Panc1 (cell line): ENCODE results near the gene GRM6. TPM values are rescaled to one million over a fixed set of nuclear protein-coding genes. Genes with fewer than 3 reads are reported as not detected.

Experiments
- ATAC-seq: fragments of 200-7000 bp; cut with Tn5 transposase; 2 replicates; pipeline ENCODE4 v1.9.1; 2020; ENCODE audit warnings: mild to moderate bottlenecking, moderate library complexity
- BruUV-seq: library from RNA; stranded (reverse); fragments of 400-500 nt; replicated peaks from 2 replicates; lab custom pipeline; 2021; lab: Mats Ljungman, UMichigan
- CTCF ChIA-PET: fragments of 300-600 bp; sonication (Branson Sonifier 250); formaldehyde crosslinking; loops from one replicate; lab custom pipeline; 2022; ENCODE audit warnings: antibody characterized with exemption; lab: Charles Lee
- POLR2A ChIA-PET: fragments of 300-600 bp; sonication (Branson Sonifier 250); formaldehyde crosslinking; loops from one replicate; lab custom pipeline; 2022; ENCODE audit warnings: antibody characterized with exemption; lab: Charles Lee
- DNase-seq: peaks from one replicate; pipeline ENCODE4 v3.0.0-alpha.2; 2010; ENCODE audit warnings: low read depth, low spot score
- H3K27ac ChIP-seq: 2 replicates; pipeline ENCODE4 v1.5.1; 2011; ENCODE audit warnings: mild to moderate bottlenecking, low read length, inconsistent platforms
- H3K27me3 ChIP-seq: fragments of 200-500 bp; sonication (Bioruptor generic); 2 replicates; pipeline ENCODE4 v1.6.0; 2014; ENCODE audit warnings: low read length, inconsistent platforms; ENCODE audit not compliant: control insufficient read depth, insufficient read depth
- H3K36me3 ChIP-seq: fragments of 200-500 bp; sonication (Bioruptor generic); 2 replicates; pipeline ENCODE4 v1.5.1; 2014; ENCODE audit warnings: inconsistent platforms, mild to moderate bottlenecking, low read length, moderate library complexity; ENCODE audit not compliant: control insufficient read depth, insufficient read depth
- H3K4me1 ChIP-seq: 2 replicates; pipeline ENCODE4 v1.5.1; 2011; ENCODE audit warnings: inconsistent platforms, mild to moderate bottlenecking, low read length, moderate library complexity; ENCODE audit not compliant: control insufficient read depth, insufficient read depth
- H3K4me3 ChIP-seq, 2 experiments: 2 replicates each; pipeline ENCODE4 v1.5.1; 2011 to 2012; ENCODE audit warnings: low read depth in 2 of 2, low read length in 2 of 2, mild to moderate bottlenecking in 2 of 2, inconsistent platforms in 1 of 2, moderate library complexity in 1 of 2
- H3K9me3 ChIP-seq: fragments of 200-500 bp; sonication (Bioruptor generic); 2 replicates; pipeline ENCODE4 v1.5.1; 2014; ENCODE audit warnings: low read depth, mild to moderate bottlenecking, inconsistent platforms, low read length, moderate library complexity; ENCODE audit not compliant: control insufficient read depth, insufficient read depth
- CTCF ChIP-seq: fragments of 450-650 bp; IDR thresholded peaks from 2 replicates; pipeline ENCODE4 v1.5.1; 2017; ENCODE audit warnings: mild to moderate bottlenecking
- POLR2AphosphoS5 ChIP-seq: IDR thresholded peaks from 2 replicates; pipeline ENCODE4 v1.6.1; 2012; ENCODE audit warnings: mild to moderate bottlenecking, low read depth, low read length, moderate library complexity
- REST ChIP-seq, 2 experiments: IDR thresholded peaks; 2 replicates each; pipeline ENCODE4 v1.6.1; 2011 to 2012; ENCODE audit warnings: low read depth in 2 of 2, control low read depth in 1 of 2, low read length in 1 of 2, mild to moderate bottlenecking in 1 of 2, moderate library complexity in 1 of 2; ENCODE audit not compliant: insufficient read depth in 1 of 2
- SIN3A ChIP-seq: IDR thresholded peaks from 2 replicates; pipeline ENCODE4 v1.6.1; 2012; ENCODE audit warnings: low read depth, mild to moderate bottlenecking, low read length, moderate library complexity, borderline replicate concordance; ENCODE audit not compliant: insufficient read depth
- TCF7L2 ChIP-seq: IDR thresholded peaks from 2 replicates; pipeline ENCODE4 v1.6.1; 2011; ENCODE audit warnings: mild to moderate bottlenecking, low read depth, low read length, inconsistent platforms
- in situ Hi-C: cut with HindIII; loops from 2 replicates; pipeline ENCODE4 v1.10.0; 2016; ENCODE audit warnings: low sequenced_read_pairs, low pct_unique_long_range_greater_than_20kb
- intact Hi-C: fragments of 100-400 bp; cut with micrococcal nuclease; formaldehyde crosslinking; loops from one replicate; pipeline ENCODE4 v1.10.0; 2022; ENCODE audit not compliant: unreplicated experiment
- total RNA-seq: library from RNA; stranded (reverse); gene quantifications from one replicate; pipeline ENCODE4 v1.2.1, GENCODE V29; 2021; ENCODE audit not compliant: unreplicated experiment

The GRM6 gene
- total RNA-seq, 1 experiment from 2014 or later, result not detected

DNA sequence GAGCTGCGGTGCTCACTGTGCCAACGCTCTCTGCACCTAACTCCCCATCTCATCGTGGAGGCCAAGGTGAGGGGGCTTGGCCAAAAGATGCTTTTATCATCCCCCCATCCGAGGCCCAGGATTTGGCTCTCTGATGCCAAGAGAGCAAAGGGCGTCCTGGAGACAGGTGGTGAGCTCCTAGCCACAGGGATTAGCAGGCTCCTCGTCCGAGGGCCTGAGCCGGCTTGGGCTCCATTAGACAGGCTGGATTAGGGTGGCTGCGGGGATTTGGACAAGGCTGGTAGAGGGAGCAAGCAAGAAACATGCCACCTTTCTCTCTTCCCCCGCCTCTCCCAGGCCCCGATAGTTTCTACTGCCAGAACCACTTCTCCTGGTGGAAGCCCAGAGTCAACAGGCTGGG is 1.0 kb upstream of the GRM6 start:
- intact Hi-C loops, result no loop called here
- POLR2A ChIA-PET, result no interaction called here
- ATAC-seq, result no peak
- H3K36me3 ChIP-seq, result no peaks in the 10 kb centered on the region
- H3K27me3 ChIP-seq, result no peaks in the 10 kb centered on the region
- no TSS peak for BruUV-seq
- H3K27ac ChIP-seq, result no peak overlapping the region
- no peak for DNase-seq
- in situ Hi-C loops, result no loop called here
- TF ChIP-seq SIN3A (no peak), REST (IDR thresholded peaks at IDR 0.05; ENCODE audit: insufficient read depth in 1 of 2, low read depth in 2 of 2, low read length in 1 of 2) (no peak), POLR2AphosphoS5 (no peak), TCF7L2 (no peak), CTCF (no peak)
- no peaks in the 10 kb centered on the region for H3K4me1 ChIP-seq
- no peaks in the 10 kb centered on the region for H3K9me3 ChIP-seq
- CTCF ChIA-PET, result no interaction called here
- no peak overlapping the region for H3K4me3 ChIP-seq

DNA sequence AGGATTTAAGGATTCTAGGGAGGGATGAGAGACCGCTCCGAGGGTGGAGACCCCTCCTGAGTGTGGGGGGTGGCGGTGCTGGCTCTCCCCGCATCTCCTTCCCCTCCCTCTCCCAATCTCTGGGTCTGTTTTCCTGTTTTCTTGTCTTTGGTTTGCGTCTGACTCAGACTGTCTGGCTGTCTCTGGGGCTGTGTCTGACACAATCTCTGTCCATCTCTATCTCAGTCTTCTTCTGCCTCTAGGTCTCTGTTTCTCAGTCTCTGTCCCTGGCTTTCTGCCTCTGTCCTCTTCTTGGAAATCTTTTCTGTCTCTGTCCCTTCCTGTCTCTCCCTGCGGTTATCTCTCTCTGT is 196 bp upstream of the GRM6 start:
- BruUV-seq, result no TSS peak
- no peak for TF ChIP-seq POLR2AphosphoS5
- TF ChIP-seq CTCF, result no peak
- TF ChIP-seq TCF7L2, result no peak
- TF ChIP-seq REST (IDR thresholded peaks at IDR 0.05; ENCODE audit: insufficient read depth in 1 of 2, low read depth in 2 of 2, low read length in 1 of 2), result no peak
- TF ChIP-seq SIN3A, result no peak
- CTCF ChIA-PET, result no interaction called here
- intact Hi-C loops (no loop called here), in situ Hi-C loops (no loop called here)
- Histone ChIP-seq H3K27me3 (no peaks in the 10 kb centered on the region), H3K9me3 (no peaks in the 10 kb centered on the region), H3K4me3 (no peak overlapping the region), H3K4me1 (no peaks in the 10 kb centered on the region), H3K36me3 (no peaks in the 10 kb centered on the region), H3K27ac (no peak overlapping the region)
- no peak for ATAC-seq
- POLR2A ChIA-PET, result no interaction called here
- no peak for DNase-seq
